Body of pancreas (tissue), 4 donors: ENCODE results near the gene TBC1D13.

Experiments
- POLR2A ChIP-seq, 3 donors: fragments of 450-650 bp; IDR thresholded peaks; one replicate each; pipeline ENCODE4 v1.6.1; 2016; ENCODE audit warnings: antibody characterized with exemption in 3 of 3, mild to moderate bottlenecking in 2 of 3
- TF ChIP-seq, protein P1 (sequence below), 7 experiments: fragments of 450-650 bp in 4 of 7; fragments of 200-600 bp in 3 of 7; sonication (generic) in 3 of 7; IDR thresholded peaks; one replicate each; pipeline ENCODE4 v1.5.1; 2016 to 2019; ENCODE audit warnings: antibody characterized with exemption in 7 of 7

DNA sequence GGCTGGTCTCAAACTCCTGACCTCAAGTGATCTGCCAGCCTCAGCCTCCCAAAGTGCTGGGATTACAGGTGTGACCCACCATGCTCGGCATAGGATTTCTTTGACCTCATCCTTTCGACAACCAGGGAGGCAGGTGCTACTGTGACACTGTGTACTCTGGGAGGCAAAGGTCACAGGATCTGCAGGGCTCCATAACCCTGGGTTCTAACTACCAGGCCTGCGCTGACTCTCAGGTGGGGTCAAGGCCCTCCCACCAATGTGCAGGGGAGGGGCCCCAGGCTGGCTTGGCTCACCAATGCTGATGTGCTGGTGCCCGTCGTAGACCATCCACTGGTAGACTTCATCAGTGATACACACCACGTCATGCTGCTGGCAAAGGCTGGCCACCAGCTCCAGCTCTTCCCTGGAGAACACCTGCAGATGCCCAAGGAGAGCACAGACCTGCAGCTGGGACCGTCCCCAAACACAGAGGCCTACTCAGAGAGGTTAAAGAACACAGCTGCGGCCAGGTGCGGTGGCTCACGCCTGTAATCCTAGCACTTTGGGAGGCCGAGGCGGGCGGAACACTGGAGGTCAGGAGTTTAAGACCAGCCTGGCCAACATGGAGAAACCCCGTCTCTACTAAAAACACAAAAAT, 49.6 kb downstream of the TBC1D13 start:
- TF ChIP-seq POLR2A (IDR thresholded peaks at IDR 0.05) = no peak
- TF ChIP-seq, protein P1, sequence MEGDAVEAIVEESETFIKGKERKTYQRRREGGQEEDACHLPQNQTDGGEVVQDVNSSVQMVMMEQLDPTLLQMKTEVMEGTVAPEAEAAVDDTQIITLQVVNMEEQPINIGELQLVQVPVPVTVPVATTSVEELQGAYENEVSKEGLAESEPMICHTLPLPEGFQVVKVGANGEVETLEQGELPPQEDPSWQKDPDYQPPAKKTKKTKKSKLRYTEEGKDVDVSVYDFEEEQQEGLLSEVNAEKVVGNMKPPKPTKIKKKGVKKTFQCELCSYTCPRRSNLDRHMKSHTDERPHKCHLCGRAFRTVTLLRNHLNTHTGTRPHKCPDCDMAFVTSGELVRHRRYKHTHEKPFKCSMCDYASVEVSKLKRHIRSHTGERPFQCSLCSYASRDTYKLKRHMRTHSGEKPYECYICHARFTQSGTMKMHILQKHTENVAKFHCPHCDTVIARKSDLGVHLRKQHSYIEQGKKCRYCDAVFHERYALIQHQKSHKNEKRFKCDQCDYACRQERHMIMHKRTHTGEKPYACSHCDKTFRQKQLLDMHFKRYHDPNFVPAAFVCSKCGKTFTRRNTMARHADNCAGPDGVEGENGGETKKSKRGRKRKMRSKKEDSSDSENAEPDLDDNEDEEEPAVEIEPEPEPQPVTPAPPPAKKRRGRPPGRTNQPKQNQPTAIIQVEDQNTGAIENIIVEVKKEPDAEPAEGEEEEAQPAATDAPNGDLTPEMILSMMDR (IDR thresholded peaks at IDR 0.05) = no peak
